HUES48 (cell line): ENCODE measurements around the gene DUS1L.

Source experiments
- H3K27ac ChIP-seq: one replicate; pipeline ENCODE4 v1.7.0; 2013; ENCODE audit warnings: low read depth, low read length, inconsistent platforms
- H3K27me3 ChIP-seq: 2 replicates; pipeline ENCODE4 v1.6.1; 2013; ENCODE audit warnings: mild to moderate bottlenecking, low read length; ENCODE audit not compliant: control insufficient read depth, insufficient read depth
- H3K36me3 ChIP-seq: 2 replicates; pipeline ENCODE4 v1.6.1; 2013; ENCODE audit warnings: low read length; ENCODE audit not compliant: control insufficient read depth, insufficient read depth
- H3K4me1 ChIP-seq: 2 replicates; pipeline ENCODE4 v1.6.1; 2013; ENCODE audit warnings: mild to moderate bottlenecking, low read length; ENCODE audit not compliant: control insufficient read depth, insufficient read depth
- H3K4me3 ChIP-seq: 2 replicates; pipeline ENCODE4 v1.5.1; 2013; ENCODE audit warnings: mild to moderate bottlenecking, low read depth, low read length
- H3K9ac ChIP-seq: 2 replicates; pipeline ENCODE4 v1.6.1; 2013; ENCODE audit warnings: mild to moderate bottlenecking, low read depth, low read length, moderate library complexity
- H3K9me3 ChIP-seq: 2 replicates; pipeline ENCODE4 v1.6.1; 2013; ENCODE audit warnings: low read length; ENCODE audit not compliant: control insufficient read depth, insufficient read depth

DUS1L gene

GRCh38 chr17:82078433-82078832 is 12.8 kb upstream of the DUS1L start:
- Histone ChIP-seq H3K27ac (no peak overlapping the region), H3K4me3 (no peak overlapping the region), H3K9me3 (no peaks in the 10 kb centered on the region), H3K9ac (no peak overlapping the region), H3K36me3 (peaks cover 52% of the 10 kb centered on the region), H3K27me3 (no peaks in the 10 kb centered on the region), H3K4me1 (no peaks in the 10 kb centered on the region)

- Histone ChIP-seq H3K9ac (no peak overlapping the region), H3K9me3 (no peaks in the 10 kb centered on the region), H3K27me3 (no peaks in the 10 kb centered on the region), H3K27ac (no peak overlapping the region), H3K4me1 (no peaks in the 10 kb centered on the region), H3K36me3 (peaks cover 45% of the 10 kb centered on the region), H3K4me3 (no peak overlapping the region)
Observed at GRCh38 chr17:82077617-82078358, 12.2 kb upstream of the DUS1L start.

GRCh38 chr17:82076785-82077591 is 11.4 kb upstream of the DUS1L start:
- no peak overlapping the region for H3K27ac ChIP-seq
- peaks cover 37% of the 10 kb centered on the region for H3K36me3 ChIP-seq
- H3K9ac ChIP-seq, result no peak overlapping the region
- no peaks in the 10 kb centered on the region for H3K9me3 ChIP-seq
- no peak overlapping the region for H3K4me3 ChIP-seq
- no peaks in the 10 kb centered on the region for H3K4me1 ChIP-seq
- H3K27me3 ChIP-seq, result no peaks in the 10 kb centered on the region

GRCh38 chr17:82076018-82076784 is 10.6 kb upstream of the DUS1L start:
- Histone ChIP-seq H3K36me3 (peaks cover 30% of the 10 kb centered on the region), H3K9me3 (no peaks in the 10 kb centered on the region), H3K27me3 (no peaks in the 10 kb centered on the region), H3K9ac (no peak overlapping the region), H3K4me1 (no peaks in the 10 kb centered on the region), H3K4me3 (no peak overlapping the region), H3K27ac (no peak overlapping the region)

- Histone ChIP-seq H3K27me3 (no peaks in the 10 kb centered on the region), H3K4me1 (no peaks in the 10 kb centered on the region), H3K27ac (no peak overlapping the region)
Observed at GRCh38 chr17:82073446-82073845, 7.8 kb upstream of the DUS1L start.

GRCh38 chr17:82072827-82073226 is 7.2 kb upstream of the DUS1L start:
- Histone ChIP-seq H3K4me3 (no peak overlapping the region), H3K27ac (no peak overlapping the region), H3K36me3 (peaks cover 2% of the 10 kb centered on the region; the same call in 1 of the 2 replicates), H3K27me3 (no peaks in the 10 kb centered on the region), H3K9me3 (no peaks in the 10 kb centered on the region), H3K9ac (no peak overlapping the region), H3K4me1 (no peaks in the 10 kb centered on the region)

More at GRCh38 chr17:82073446-82073845, 7.8 kb upstream of the DUS1L start:
- no peak overlapping the region for H3K9ac ChIP-seq
- H3K36me3 ChIP-seq, result peaks cover 8% of the 10 kb centered on the region
- no peaks in the 10 kb centered on the region for H3K9me3 ChIP-seq
- no peak overlapping the region for H3K4me3 ChIP-seq

GRCh38 chr17:82070611-82071010 is 5.0 kb upstream of the DUS1L start:
- Histone ChIP-seq H3K27me3 (no peaks in the 10 kb centered on the region), H3K9me3 (no peaks in the 10 kb centered on the region)

GRCh38 chr17:82065193-82065637 is 389 bp downstream of the DUS1L start:
- Histone ChIP-seq H3K27me3 (no peaks in the 10 kb centered on the region), H3K27ac (no peak overlapping the region), H3K9me3 (no peaks in the 10 kb centered on the region)

More at GRCh38 chr17:82070611-82071010, 5.0 kb upstream of the DUS1L start:
- H3K27ac ChIP-seq, result no peak overlapping the region
- no peak overlapping the region for H3K9ac ChIP-seq
- H3K36me3 ChIP-seq, result no peaks in the 10 kb centered on the region
- no peak overlapping the region for H3K4me3 ChIP-seq
- H3K4me1 ChIP-seq, result no peaks in the 10 kb centered on the region

GRCh38 chr17:82064433-82065192 is 991 bp downstream of the DUS1L start:
- Histone ChIP-seq H3K4me3 (peak overlapping the region; percentile 69), H3K27ac (no peak overlapping the region), H3K4me1 (no peaks in the 10 kb centered on the region), H3K36me3 (peaks cover 48% of the 10 kb centered on the region), H3K27me3 (no peaks in the 10 kb centered on the region), H3K9ac (peak overlapping the region; percentile 55), H3K9me3 (no peaks in the 10 kb centered on the region)

More at GRCh38 chr17:82065193-82065637, 389 bp downstream of the DUS1L start:
- Histone ChIP-seq H3K36me3 (peaks cover 41% of the 10 kb centered on the region), H3K4me3 (peak overlapping the region; percentile 69), H3K9ac (peak overlapping the region; percentile 55), H3K4me1 (no peaks in the 10 kb centered on the region)
